B cell (primary cell): Measurements from ENCODE around the gene KCTD18. TPM values are rescaled to one million over a fixed set of nuclear protein-coding genes. Genes with fewer than 3 reads are reported as not detected.

Experiments used
- ATAC-seq: fragments of 200-7000 bp; cut with Tn5 transposase; one replicate; pipeline ENCODE4 v1.10.0; 2021; ENCODE audit warnings: low read depth, mild to moderate bottlenecking, moderate number of reproducible peaks, moderate library complexity
- CTCF ChIA-PET: fragments of 350-600 bp; sonication (Branson Sonifier 250); formaldehyde crosslinking; loops from one replicate; lab custom pipeline; 2021; ENCODE audit warnings: antibody characterized with exemption, inconsistent platforms; lab: Charles Lee
- POLR2A ChIA-PET: fragments of 350-600 bp; sonication (Branson Sonifier 250); formaldehyde crosslinking; loops from one replicate; lab custom pipeline; 2021; ENCODE audit warnings: antibody characterized with exemption; lab: Charles Lee
- DNase-seq: peaks from one replicate; pipeline ENCODE4 v3.0.0; 2013
- H2AFZ ChIP-seq: 2 replicates; pipeline ENCODE4 v1.6.1; 2012; ENCODE audit warnings: mild to moderate bottlenecking, low read depth, low read length; ENCODE audit not compliant: insufficient read depth, poor library complexity, severe bottlenecking
- H3K27ac ChIP-seq, 2 donors: 1 replicate in 1 of 2; 2 replicates in 1 of 2; pipeline ENCODE4 v1.5.1; 2012 to 2013; ENCODE audit warnings: low read length in 2 of 2, mild to moderate bottlenecking in 2 of 2, moderate library complexity in 1 of 2
- H3K27me3 ChIP-seq, 4 experiments: fragments of 200-600 bp in 1 of 4; sonication (generic) in 1 of 4; replicated peaks in 1 of 4; 1 replicate in 2 of 4; 2 replicates in 2 of 4; pipeline versions ENCODE4 v1.6.1 to v1.7.0; 2013 to 2016; ENCODE audit warnings: low read length in 3 of 4, mild to moderate bottlenecking in 2 of 4, mixed read lengths in 1 of 4, moderate library complexity in 1 of 4; ENCODE audit not compliant: insufficient read depth in 4 of 4, control insufficient read depth in 3 of 4; ENCODE audit errors: control extremely low read depth in 1 of 4
- H3K36me3 ChIP-seq, 2 experiments: replicated peaks in 1 of 2; 1 replicate in 1 of 2; 2 replicates in 1 of 2; pipeline versions ENCODE4 v1.6.1 to v1.7.1; 2013; ENCODE audit warnings: low read length in 1 of 2; ENCODE audit not compliant: insufficient read depth in 2 of 2, control insufficient read depth in 1 of 2; ENCODE audit errors: control extremely low read depth in 1 of 2, extremely low read depth in 1 of 2
- H3K4me1 ChIP-seq, 2 donors: fragments of 200-600 bp in 1 of 2; sonication (generic) in 1 of 2; 1 replicate in 1 of 2; 2 replicates in 1 of 2; pipeline versions ENCODE4 v1.5.1 to v1.6.1; 2013 to 2017; ENCODE audit warnings: low read length in 2 of 2; ENCODE audit not compliant: control insufficient read depth in 2 of 2, insufficient read depth in 2 of 2
- H3K4me2 ChIP-seq: replicated peaks from 2 replicates; pipeline ENCODE3; 2012; ENCODE audit warnings: mild to moderate bottlenecking, low read depth, low read length; ENCODE audit not compliant: poor library complexity, severe bottlenecking
- H3K4me3 ChIP-seq, 5 experiments: fragments of 200-600 bp in 1 of 5; sonication (generic) in 1 of 5; 1 replicate in 3 of 5; 2 replicates in 2 of 5; pipeline versions ENCODE4 v1.5.1 to v1.7.0; 2011 to 2016; ENCODE audit warnings: low read length in 4 of 5, mild to moderate bottlenecking in 4 of 5, low read depth in 2 of 5, control low read depth in 1 of 5, moderate library complexity in 1 of 5; ENCODE audit not compliant: insufficient read depth in 1 of 5; ENCODE audit errors: control extremely low read depth in 1 of 5, extremely low read depth in 1 of 5
- H3K79me2 ChIP-seq: fragments of 200-600 bp; sonication (generic); one replicate; pipeline ENCODE4 v1.6.0; 2016; ENCODE audit warnings: low read length; ENCODE audit not compliant: control insufficient read depth, insufficient read depth
- H3K9ac ChIP-seq: fragments of 200-600 bp; sonication (generic); 2 replicates; pipeline ENCODE4 v1.6.1; 2017; ENCODE audit warnings: mild to moderate bottlenecking, low read length, moderate library complexity
- H3K9me3 ChIP-seq, 3 donors: one replicate each; pipeline versions ENCODE4 v1.6.1 to v1.7.1; 2013; ENCODE audit warnings: low read length in 2 of 3; ENCODE audit not compliant: control insufficient read depth in 2 of 3, insufficient read depth in 1 of 3; ENCODE audit errors: control extremely low read depth in 1 of 3
- H4K20me1 ChIP-seq: 2 replicates; pipeline ENCODE4 v1.6.0; 2012; ENCODE audit warnings: mild to moderate bottlenecking, low read length; ENCODE audit not compliant: insufficient read depth, control insufficient read depth, poor library complexity, severe bottlenecking
- H3K27ac Mint-ChIP-seq: one replicate; pipeline ENCODE4 v1.8.0; 2021; ENCODE audit warnings: mixed read lengths
- H3K27me3 Mint-ChIP-seq: one replicate; pipeline ENCODE4 v1.8.0; 2021; ENCODE audit warnings: mixed read lengths
- H3K4me1 Mint-ChIP-seq: one replicate; pipeline ENCODE4 v1.8.0; 2021; ENCODE audit warnings: mixed read lengths
- H3K4me3 Mint-ChIP-seq: one replicate; pipeline ENCODE4 v1.8.0; 2021; ENCODE audit warnings: mixed read lengths
- H3K9me3 Mint-ChIP-seq: one replicate; pipeline ENCODE4 v1.8.0; 2022; ENCODE audit warnings: mixed read lengths; ENCODE audit not compliant: insufficient read depth
- CTCF ChIP-seq: fragments of 200-600 bp; IDR thresholded peaks from one replicate; pipeline ENCODE4 v1.8.0; 2022; ENCODE audit warnings: antibody characterized with exemption, mild to moderate bottlenecking
- EZH2 ChIP-seq: IDR thresholded peaks from 2 replicates; pipeline ENCODE4 v1.6.1; 2012; ENCODE audit warnings: borderline replicate concordance, low read depth, mild to moderate bottlenecking, moderate library complexity, low read length; ENCODE audit not compliant: insufficient read depth, poor library complexity, severe bottlenecking
- WGBS: methylation state at CpG from one replicate; pipeline ENCODE4 v1.1.5; 2013; ENCODE audit warnings: missing lambda C conversion rate; ENCODE audit not compliant: insufficient coverage; 5-methylcytosine and 5-hydroxymethylcytosine counted together
- intact Hi-C: fragments of 100-400 bp; cut with micrococcal nuclease; formaldehyde crosslinking; loops from one replicate; pipeline ENCODE4 v1.10.0; 2022
- polyA plus RNA-seq: library from polyadenylated mRNA; depleted of rRNA; stranded (reverse); fragments of >200 nt; gene quantifications from 2 replicates; pipeline ENCODE4 v1.2.3, GENCODE V29; 2012
- total RNA-seq, 2 donors: library from RNA; stranded (reverse); fragments of 120-200 nt in 1 of 2; gene quantifications; 1 replicate in 1 of 2; 2 replicates in 1 of 2; pipeline versions ENCODE4 v1.2.3 to v1.2.4, GENCODE V29; 2013 to 2022

Gene KCTD18
- total and polyA plus RNA-seq, 2 donors (not counting 1 experiment from before 2014, with no cell fraction given): 15.3 to 20.2 TPM

GRCh38 chr2:200470230-200470629 lies 39.6 kb downstream of the KCTD18 start:
- DNase-seq: no peak
- no peak overlapping the region for H3K27ac ChIP-seq
- no peaks in the 10 kb centered on the region for H3K9me3 Mint-ChIP-seq
- H3K9ac ChIP-seq: no peak overlapping the region
- no peaks in the 10 kb centered on the region for H3K27me3 ChIP-seq
- no peak overlapping the region for H3K4me2 ChIP-seq
- no peaks in the 10 kb centered on the region for H4K20me1 ChIP-seq
- H2AFZ ChIP-seq: no peak overlapping the region
- no peak overlapping the region for H3K4me3 ChIP-seq
- H3K79me2 ChIP-seq: no peaks in the 10 kb centered on the region
- no peaks in the 10 kb centered on the region for H3K27me3 Mint-ChIP-seq
- POLR2A ChIA-PET: no interaction called here
- intact Hi-C loops: no loop called here
- no peaks in the 10 kb centered on the region for H3K9me3 ChIP-seq
- H3K36me3 ChIP-seq: no peaks in the 10 kb centered on the region
- 90% methylated on average over 2 of the region's 3 CpGs for WGBS
- peaks cover 25% of the 10 kb centered on the region for H3K4me1 Mint-ChIP-seq
- CTCF ChIA-PET: interaction anchor here (0.9 to 3.5 kb wide), 10 partner anchors 9 to 497 kb away, joined by 3 to 35 read pairs (median 4); no protein-coding TSS in a partner anchor
- ATAC-seq: no peak
- no peak overlapping the region for H3K4me3 Mint-ChIP-seq
- TF ChIP-seq CTCF (no peak), EZH2 (no peak)
- H3K4me1 ChIP-seq: peaks cover 4 to 8% of the 10 kb centered on the region in 2 donors
- no peak overlapping the region for H3K27ac Mint-ChIP-seq

GRCh38 chr2:200469708-200470211 lies 40.1 kb downstream of the KCTD18 start:
- no peak overlapping the region for H3K4me3 ChIP-seq

More at GRCh38 chr2:200469708-200470211, 40.1 kb downstream of the KCTD18 start:
- Histone ChIP-seq H2AFZ (no peak overlapping the region), H4K20me1 (no peaks in the 10 kb centered on the region), H3K79me2 (no peaks in the 10 kb centered on the region), H3K27ac (no peak overlapping the region), H3K9me3 (no peaks in the 10 kb centered on the region), H3K4me2 (no peak overlapping the region), H3K27me3 (no peaks in the 10 kb centered on the region), H3K36me3 (no peaks in the 10 kb centered on the region), H3K9ac (no peak overlapping the region), H3K4me1 (peaks cover 4 to 8% of the 10 kb centered on the region in 2 donors)
- Mint-ChIP-seq H3K27ac (no peak overlapping the region), H3K27me3 (no peaks in the 10 kb centered on the region), H3K4me1 (peaks cover 25% of the 10 kb centered on the region), H3K4me3 (no peak overlapping the region), H3K9me3 (no peaks in the 10 kb centered on the region)
- no peak for ATAC-seq
- 98% methylated on average over 13 of the region's 13 CpGs for WGBS
- TF ChIP-seq EZH2: no peak
- TF ChIP-seq CTCF: no peak
- CTCF ChIA-PET: interaction anchor here (0.9 to 3.5 kb wide), 8 partner anchors 8 to 496 kb away, joined by 3 to 35 read pairs (median 4); no protein-coding TSS in a partner anchor
- POLR2A ChIA-PET: no interaction called here
- no peak for DNase-seq
- intact Hi-C loops: no loop called here
